VCaP (cell line): Measurements from ENCODE around the gene GAS1.

Experiments
- H3K27ac ChIP-seq: fragments of 450-650 bp; 2 replicates; pipeline ENCODE4 v1.5.1; 2017
- CTCF ChIP-seq: fragments of 450-650 bp; conservative IDR thresholded peaks from 2 replicates; pipeline ENCODE4 v1.5.1; 2017; ENCODE audit warnings: mild to moderate bottlenecking, moderate library complexity

The GAS1 gene

GRCh38 chr9:86965636-86966395 lies 18.5 kb upstream of the GAS1 start:
- no peak overlapping the region for H3K27ac ChIP-seq
- no peak for TF ChIP-seq CTCF

GRCh38 chr9:86962692-86963091 lies 15.4 kb upstream of the GAS1 start:
- TF ChIP-seq CTCF = no peak
- no peak overlapping the region for H3K27ac ChIP-seq

DNA sequence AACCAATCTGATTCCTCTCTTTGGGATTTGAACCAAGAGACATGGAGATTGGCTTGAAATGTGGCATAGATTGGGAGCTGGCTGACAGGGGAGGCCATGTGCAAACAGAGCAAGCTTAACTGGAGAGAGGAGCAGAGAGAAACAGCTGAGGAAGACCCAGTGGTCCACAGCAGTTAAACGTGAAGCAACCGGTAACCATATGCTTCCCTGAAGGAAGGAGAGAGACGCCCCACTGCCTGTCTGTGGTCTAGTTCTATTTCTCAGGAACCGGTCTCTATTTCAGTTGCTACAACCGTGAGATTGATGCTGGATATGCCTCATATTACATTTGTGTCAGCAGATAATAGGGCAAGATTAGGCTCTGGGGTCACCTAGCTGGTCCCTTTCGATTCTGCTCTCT lies 13.6 kb upstream of the GAS1 start:
- TF ChIP-seq CTCF = no peak
- H3K27ac ChIP-seq = no peak overlapping the region

- H3K27ac ChIP-seq = no peak overlapping the region
- no peak for TF ChIP-seq CTCF
These were observed 10.9 kb upstream of the GAS1 start for GRCh38 chr9:86958203-86958602.

- TF ChIP-seq CTCF = no peak
- H3K27ac ChIP-seq = no peak overlapping the region
These were observed 8.3 kb upstream of the GAS1 start for GRCh38 chr9:86955561-86955960.

DNA sequence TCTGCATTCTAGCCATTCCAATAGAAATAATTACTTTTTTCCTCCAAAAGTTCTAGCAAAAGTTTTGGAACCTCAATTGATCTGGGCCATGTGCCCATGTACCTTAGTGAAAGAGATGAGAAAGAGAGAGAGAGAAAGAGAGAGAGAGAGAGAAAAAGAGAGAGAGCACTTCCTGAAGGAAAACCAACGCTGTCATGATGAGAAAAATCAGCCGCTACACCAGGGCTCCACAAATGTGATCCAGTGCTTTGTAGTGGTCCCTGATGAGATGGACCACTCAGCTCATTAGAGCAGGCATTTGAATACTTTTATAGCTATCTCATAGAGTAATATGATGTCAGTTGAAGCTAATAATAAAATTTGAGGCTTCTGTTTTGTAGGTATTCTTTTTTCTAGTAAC lies 7.7 kb upstream of the GAS1 start:
- TF ChIP-seq CTCF = no peak
- H3K27ac ChIP-seq = no peak overlapping the region

GRCh38 chr9:86953181-86953580 lies 5.9 kb upstream of the GAS1 start:
- no peak for TF ChIP-seq CTCF

More at GRCh38 chr9:86953181-86953580, 5.9 kb upstream of the GAS1 start:
- H3K27ac ChIP-seq = no peak overlapping the region
